ENCODE measurements around the gene C20orf202.
"Not testable (repeated sequence)": the region's sequence is repeated elsewhere in the genome, so short reads cannot be mapped to it uniquely, and the experiment has no call there.

Gene C20orf202

GRCh38 chr20:1207293-1207878 lies 4.1 kb downstream of the C20orf202 start:
- no peak for TF ChIP-seq POLR2A (IDR thresholded peaks at IDR 0.05; ENCODE audit: low read depth, low read length)
- FAIRE-seq (no peak), DNase-seq (ENCODE audit: insufficient read length, low spot score) (no peak)

GRCh38 chr20:1209447-1210387 lies 6.5 kb downstream of the C20orf202 start:
- DNase-seq (ENCODE audit: insufficient read length, low spot score) (no peak), FAIRE-seq (no peak)
- no peak for TF ChIP-seq POLR2A (IDR thresholded peaks at IDR 0.05; ENCODE audit: low read depth, low read length)

GRCh38 chr20:1210501-1210900 lies 7.2 kb downstream of the C20orf202 start:
- no peak for DNase-seq (ENCODE audit: insufficient read length, low spot score)
- FAIRE-seq: no peak
- TF ChIP-seq POLR2A (IDR thresholded peaks at IDR 0.05; ENCODE audit: low read depth, low read length): no peak

- TF ChIP-seq POLR2A (IDR thresholded peaks at IDR 0.05; ENCODE audit: low read depth, low read length): no peak
- DNase-seq (ENCODE audit: insufficient read length, low spot score) (no peak), FAIRE-seq (no peak)
These were observed 8.8 kb downstream of the C20orf202 start for GRCh38 chr20:1212023-1212422.

- DNase-seq (ENCODE audit: insufficient read length, low spot score) (peak; percentile 74), FAIRE-seq (peak; percentile 91)
- TF ChIP-seq POLR2A (IDR thresholded peaks at IDR 0.05; ENCODE audit: low read depth, low read length): no peak
These were observed 9.5 kb downstream of the C20orf202 start for GRCh38 chr20:1212607-1213396.

- DNase-seq (ENCODE audit: insufficient read length, low spot score): no peak
- no peak for TF ChIP-seq POLR2A (IDR thresholded peaks at IDR 0.05; ENCODE audit: low read depth, low read length)
- FAIRE-seq: no peak
These were observed 11.6 kb downstream of the C20orf202 start for GRCh38 chr20:1214838-1215261.

GRCh38 chr20:1215386-1216170 lies 12.3 kb downstream of the C20orf202 start:
- TF ChIP-seq POLR2A (IDR thresholded peaks at IDR 0.05; ENCODE audit: low read depth, low read length): no peak
- no peak for DNase-seq (ENCODE audit: insufficient read length, low spot score)
- no peak for FAIRE-seq

GRCh38 chr20:1216527-1217427 lies 13.5 kb downstream of the C20orf202 start:
- not testable (repeated sequence) for FAIRE-seq; DNase-seq (ENCODE audit: insufficient read length, low spot score)

- not testable (repeated sequence) for FAIRE-seq; DNase-seq (ENCODE audit: insufficient read length, low spot score)
These were observed 19.5 kb downstream of the C20orf202 start for GRCh38 chr20:1222750-1223149.

GRCh38 chr20:1224205-1224890 lies 21.1 kb downstream of the C20orf202 start:
- no peak for FAIRE-seq
- TF ChIP-seq POLR2A (IDR thresholded peaks at IDR 0.05; ENCODE audit: low read depth, low read length): no peak
- DNase-seq (ENCODE audit: insufficient read length, low spot score): no peak

GRCh38 chr20:1225263-1225782 lies 22.1 kb downstream of the C20orf202 start:
- no peak for TF ChIP-seq POLR2A (IDR thresholded peaks at IDR 0.05; ENCODE audit: low read depth, low read length)
- DNase-seq (ENCODE audit: insufficient read length, low spot score) (no peak), FAIRE-seq (no peak)
